ENCODE data around the gene RASA4B. TPM values are rescaled to one million over a fixed set of nuclear protein-coding genes. Genes with fewer than 3 reads are reported as not detected.

Gene RASA4B
- total and polyA plus RNA-seq, 9 of the 15 experiments (the other 6 are each of a cell fraction or from before 2014, with no cell fraction given) = 0.01 to 2.9 (median 1.5) TPM; not detected in 1

DNA sequence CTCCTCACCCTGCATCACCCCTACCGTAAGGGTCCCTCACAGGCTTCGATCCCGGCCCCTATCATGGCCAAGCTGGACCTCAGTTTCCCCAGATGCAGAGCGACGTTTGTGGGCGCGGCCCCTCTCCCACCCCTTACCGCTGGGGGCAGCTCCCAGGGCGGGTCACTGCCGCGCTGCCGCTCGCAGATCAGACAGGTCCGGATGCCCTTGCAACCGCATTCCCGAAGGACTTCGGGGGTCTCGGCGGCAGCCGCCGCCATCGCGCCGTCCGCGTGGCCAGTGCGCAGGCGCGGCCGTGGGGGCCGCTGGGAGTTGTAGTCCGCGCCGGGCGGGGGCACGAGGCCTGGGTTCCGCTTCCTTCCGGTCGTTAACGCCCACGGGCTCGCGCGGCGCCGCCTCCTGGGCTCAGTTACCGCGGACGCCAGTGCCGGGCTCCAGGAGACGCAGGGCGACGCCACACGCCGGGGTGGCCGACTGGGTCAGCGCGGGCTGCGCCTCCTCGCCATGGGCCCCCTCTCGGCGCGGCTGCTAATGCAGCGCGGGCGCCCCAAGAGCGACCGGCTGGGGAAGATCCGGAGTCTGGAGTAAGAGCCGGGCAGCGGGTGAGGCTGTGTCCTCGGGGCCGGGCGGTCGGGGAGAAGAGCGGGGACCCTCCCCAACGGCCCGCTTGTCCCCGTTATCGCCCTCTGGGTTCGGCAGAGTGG is 52.8 kb downstream of the RASA4B start, which contains the start of the genes ALKBH4 and LRWD1 (continued):
- TF ChIP-seq NFYB (IDR thresholded peaks at IDR 0.05; ENCODE audit: extremely low read depth, insufficient read length) (no peak), KAT7 (CRISPR knock-in tag; IDR thresholded peaks at IDR 0.05; ENCODE audit: borderline replicate concordance) (peak; percentile 67; the same call in 1 of the 2 replicates), C11orf30 (IDR thresholded peaks at IDR 0.05; ENCODE audit: low read depth) (peak; percentile 67), XRCC4 (IDR thresholded peaks at IDR 0.05; ENCODE audit: extremely low read depth, insufficient read depth, insufficient read length) (no peak), TFAM (CRISPR knock-in tag; conservative IDR thresholded peaks at IDR 0.05) (no peak), ZBTB7A (IDR thresholded peaks at IDR 0.05; ENCODE audit: borderline replicate concordance, control insufficient read depth, low read depth, low read length) (peak; percentile 81), ZNF77 (CRISPR knock-in tag; IDR thresholded peaks at IDR 0.05) (no peak), ELF1 (tag; IDR thresholded peaks at IDR 0.05) (peak; percentile 94), NCOR1 (IDR thresholded peaks at IDR 0.05) (no peak), ILF3 (IDR thresholded peaks at IDR 0.05; ENCODE audit: borderline replicate concordance) (no peak), ZNF445 (CRISPR knock-in tag; IDR thresholded peaks at IDR 0.05; ENCODE audit: low read depth) (no peak), NFATC3 (IDR thresholded peaks at IDR 0.05) (no peak), SLC30A9 (CRISPR knock-in tag; IDR thresholded peaks at IDR 0.05) (no peak), ZNF197 (CRISPR knock-in tag; IDR thresholded peaks at IDR 0.05; ENCODE audit: low read depth) (no peak), ZNF785 (CRISPR knock-in tag; IDR thresholded peaks at IDR 0.05) (no peak)
- TF ChIP-seq, protein P1, sequence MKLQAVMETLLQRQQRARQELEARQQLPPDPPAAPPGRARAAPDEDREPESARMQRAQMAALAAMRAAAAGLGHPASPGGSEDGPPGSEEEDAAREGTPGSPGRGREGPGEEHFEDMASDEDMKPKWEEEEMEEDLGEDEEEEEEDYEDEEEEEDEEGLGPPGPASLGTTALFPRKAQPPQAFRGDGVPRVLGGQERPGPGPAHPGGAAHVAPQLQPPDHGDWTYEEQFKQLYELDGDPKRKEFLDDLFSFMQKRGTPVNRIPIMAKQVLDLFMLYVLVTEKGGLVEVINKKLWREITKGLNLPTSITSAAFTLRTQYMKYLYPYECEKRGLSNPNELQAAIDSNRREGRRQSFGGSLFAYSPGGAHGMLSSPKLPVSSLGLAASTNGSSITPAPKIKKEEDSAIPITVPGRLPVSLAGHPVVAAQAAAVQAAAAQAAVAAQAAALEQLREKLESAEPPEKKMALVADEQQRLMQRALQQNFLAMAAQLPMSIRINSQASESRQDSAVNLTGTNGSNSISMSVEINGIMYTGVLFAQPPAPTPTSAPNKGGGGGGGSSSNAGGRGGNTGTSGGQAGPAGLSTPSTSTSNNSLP (IDR thresholded peaks at IDR 0.05; ENCODE audit: borderline replicate concordance, low read depth, low read length) = no peak
- TF ChIP-seq, protein P2, sequence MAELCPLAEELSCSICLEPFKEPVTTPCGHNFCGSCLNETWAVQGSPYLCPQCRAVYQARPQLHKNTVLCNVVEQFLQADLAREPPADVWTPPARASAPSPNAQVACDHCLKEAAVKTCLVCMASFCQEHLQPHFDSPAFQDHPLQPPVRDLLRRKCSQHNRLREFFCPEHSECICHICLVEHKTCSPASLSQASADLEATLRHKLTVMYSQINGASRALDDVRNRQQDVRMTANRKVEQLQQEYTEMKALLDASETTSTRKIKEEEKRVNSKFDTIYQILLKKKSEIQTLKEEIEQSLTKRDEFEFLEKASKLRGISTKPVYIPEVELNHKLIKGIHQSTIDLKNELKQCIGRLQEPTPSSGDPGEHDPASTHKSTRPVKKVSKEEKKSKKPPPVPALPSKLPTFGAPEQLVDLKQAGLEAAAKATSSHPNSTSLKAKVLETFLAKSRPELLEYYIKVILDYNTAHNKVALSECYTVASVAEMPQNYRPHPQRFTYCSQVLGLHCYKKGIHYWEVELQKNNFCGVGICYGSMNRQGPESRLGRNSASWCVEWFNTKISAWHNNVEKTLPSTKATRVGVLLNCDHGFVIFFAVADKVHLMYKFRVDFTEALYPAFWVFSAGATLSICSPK (IDR thresholded peaks at IDR 0.05; ENCODE audit: borderline replicate concordance) = no peak; the same call in 1 of the 2 replicates
- TF ChIP-seq, protein P3, sequence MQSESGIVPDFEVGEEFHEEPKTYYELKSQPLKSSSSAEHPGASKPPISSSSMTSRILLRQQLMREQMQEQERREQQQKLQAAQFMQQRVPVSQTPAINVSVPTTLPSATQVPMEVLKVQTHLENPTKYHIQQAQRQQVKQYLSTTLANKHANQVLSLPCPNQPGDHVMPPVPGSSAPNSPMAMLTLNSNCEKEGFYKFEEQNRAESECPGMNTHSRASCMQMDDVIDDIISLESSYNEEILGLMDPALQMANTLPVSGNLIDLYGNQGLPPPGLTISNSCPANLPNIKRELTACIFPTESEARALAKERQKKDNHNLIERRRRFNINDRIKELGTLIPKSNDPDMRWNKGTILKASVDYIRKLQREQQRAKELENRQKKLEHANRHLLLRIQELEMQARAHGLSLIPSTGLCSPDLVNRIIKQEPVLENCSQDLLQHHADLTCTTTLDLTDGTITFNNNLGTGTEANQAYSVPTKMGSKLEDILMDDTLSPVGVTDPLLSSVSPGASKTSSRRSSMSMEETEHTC (IDR thresholded peaks at IDR 0.05) = peak; percentile 66; the same call in 1 of the 2 replicates
- TF ChIP-seq, protein P4, sequence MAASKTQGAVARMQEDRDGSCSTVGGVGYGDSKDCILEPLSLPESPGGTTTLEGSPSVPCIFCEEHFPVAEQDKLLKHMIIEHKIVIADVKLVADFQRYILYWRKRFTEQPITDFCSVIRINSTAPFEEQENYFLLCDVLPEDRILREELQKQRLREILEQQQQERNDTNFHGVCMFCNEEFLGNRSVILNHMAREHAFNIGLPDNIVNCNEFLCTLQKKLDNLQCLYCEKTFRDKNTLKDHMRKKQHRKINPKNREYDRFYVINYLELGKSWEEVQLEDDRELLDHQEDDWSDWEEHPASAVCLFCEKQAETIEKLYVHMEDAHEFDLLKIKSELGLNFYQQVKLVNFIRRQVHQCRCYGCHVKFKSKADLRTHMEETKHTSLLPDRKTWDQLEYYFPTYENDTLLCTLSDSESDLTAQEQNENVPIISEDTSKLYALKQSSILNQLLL (CRISPR knock-in tag; IDR thresholded peaks at IDR 0.05; ENCODE audit: borderline replicate concordance) = no peak
- TF ChIP-seq, protein P5, sequence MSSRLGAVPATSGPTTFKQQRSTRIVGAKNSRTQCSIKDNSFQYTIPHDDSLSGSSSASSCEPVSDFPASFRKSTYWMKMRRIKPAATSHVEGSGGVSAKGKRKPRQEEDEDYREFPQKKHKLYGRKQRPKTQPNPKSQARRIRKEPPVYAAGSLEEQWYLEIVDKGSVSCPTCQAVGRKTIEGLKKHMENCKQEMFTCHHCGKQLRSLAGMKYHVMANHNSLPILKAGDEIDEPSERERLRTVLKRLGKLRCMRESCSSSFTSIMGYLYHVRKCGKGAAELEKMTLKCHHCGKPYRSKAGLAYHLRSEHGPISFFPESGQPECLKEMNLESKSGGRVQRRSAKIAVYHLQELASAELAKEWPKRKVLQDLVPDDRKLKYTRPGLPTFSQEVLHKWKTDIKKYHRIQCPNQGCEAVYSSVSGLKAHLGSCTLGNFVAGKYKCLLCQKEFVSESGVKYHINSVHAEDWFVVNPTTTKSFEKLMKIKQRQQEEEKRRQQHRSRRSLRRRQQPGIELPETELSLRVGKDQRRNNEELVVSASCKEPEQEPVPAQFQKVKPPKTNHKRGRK (tag; IDR thresholded peaks at IDR 0.05) = no peak
